ENCODE results near the gene ZBTB39.
A peak's percentile ranks its signal among the peaks of the same experiment; 100 is the strongest.
"Not testable (repeated sequence)": the region's sequence is repeated elsewhere in the genome, so short reads cannot be mapped to it uniquely, and the experiment has no call there.

The ZBTB39 gene

GRCh38 chr12:57005980-57006808 is at the start of gene ZBTB39:
TSS of gene ZBTB39 (minus strand) at chr12:57006546. CDS start at chr12:57004917, 1,629 bp downstream.
- H3K9ac ChIP-seq (ENCODE audit: low read length in 2 of 2): peak within 1 kb of the TSS; percentile 76 to 83
- peaks cover 42% of the 10 kb centered on the region for H3K4me1 ChIP-seq (ENCODE audit: control insufficient read depth, insufficient read depth, low read length)
- H3K27me3 ChIP-seq (ENCODE audit: control insufficient read depth in 1 of 2, insufficient read depth in 2 of 2, low read length in 2 of 2): no peaks in the 10 kb centered on the region
- peak within 1 kb of the TSS; percentile 58 for H3K27ac ChIP-seq (ENCODE audit: low read length)
- peak within 1 kb of the TSS; percentile 71 to 83 for H3K4me3 ChIP-seq (ENCODE audit: low read length in 2 of 2)
- H3K36me3 ChIP-seq (ENCODE audit: control insufficient read depth in 2 of 2, insufficient read depth in 2 of 2, low read length in 2 of 2): peaks cover 28 to 29% of the 10 kb centered on the region in 2 donors
- H3K9me3 ChIP-seq (ENCODE audit: control insufficient read depth in 2 of 2, low read length in 2 of 2): no peaks in the 10 kb centered on the region

- peak overlapping the region; percentile 89 for H3K27ac ChIP-seq (ENCODE audit: low read length)
- H3K36me3 ChIP-seq (ENCODE audit: control insufficient read depth in 2 of 2, insufficient read depth in 2 of 2, low read length in 2 of 2): peaks cover 7 to 8% of the 10 kb centered on the region in 2 donors
- no peaks in the 10 kb centered on the region for H3K9me3 ChIP-seq (ENCODE audit: control insufficient read depth in 2 of 2, low read length in 2 of 2)
- no peaks in the 10 kb centered on the region for H3K27me3 ChIP-seq (ENCODE audit: control insufficient read depth in 1 of 2, insufficient read depth in 2 of 2, low read length in 2 of 2)
- no peak overlapping the region for H3K9ac ChIP-seq (ENCODE audit: low read length in 2 of 2)
- no peak overlapping the region for H3K4me3 ChIP-seq (ENCODE audit: low read length in 2 of 2)
- H3K4me1 ChIP-seq (ENCODE audit: control insufficient read depth, insufficient read depth, low read length): peaks cover 21% of the 10 kb centered on the region
These were observed 49.5 kb upstream of the ZBTB39 start for GRCh38 chr12:57055824-57056223.

GRCh38 chr12:57053901-57054300 is 47.6 kb upstream of the ZBTB39 start:
- peaks cover 24% of the 10 kb centered on the region for H3K4me1 ChIP-seq (ENCODE audit: control insufficient read depth, insufficient read depth, low read length)
- not testable (repeated sequence) for H3K36me3 ChIP-seq (ENCODE audit: control insufficient read depth in 2 of 2, insufficient read depth in 2 of 2, low read length in 2 of 2); H3K27ac ChIP-seq (ENCODE audit: low read length); H3K9ac ChIP-seq (ENCODE audit: low read length in 2 of 2); H3K27me3 ChIP-seq (ENCODE audit: control insufficient read depth in 1 of 2, insufficient read depth in 2 of 2, low read length in 2 of 2); H3K4me3 ChIP-seq (ENCODE audit: low read length in 2 of 2); H3K9me3 ChIP-seq (ENCODE audit: control insufficient read depth in 2 of 2, low read length in 2 of 2)

GRCh38 chr12:57053146-57053545 is 46.8 kb upstream of the ZBTB39 start:
- not testable (repeated sequence) for H3K9me3 ChIP-seq (ENCODE audit: control insufficient read depth in 2 of 2, low read length in 2 of 2)

DNA sequence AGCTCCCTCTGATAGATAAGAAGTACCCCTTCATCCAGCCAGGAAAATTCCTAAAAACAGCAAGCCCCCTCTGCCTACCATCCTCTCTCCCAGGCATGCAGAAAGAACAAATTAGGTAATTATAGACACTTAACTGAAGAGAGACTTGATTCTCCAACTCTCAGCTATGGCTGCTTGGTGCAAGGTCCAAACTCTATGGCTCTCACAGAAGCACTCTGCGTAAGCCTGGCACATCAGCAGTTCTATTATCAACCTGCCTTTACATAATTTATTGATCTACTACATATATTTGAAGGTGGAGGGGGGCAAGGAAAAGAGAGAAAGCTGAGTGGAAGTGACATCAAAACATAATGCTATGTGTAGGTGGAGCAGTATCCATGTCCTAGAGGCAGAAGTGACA is 44.7 kb upstream of the ZBTB39 start:
- no peak overlapping the region for H3K9ac ChIP-seq (ENCODE audit: low read length in 2 of 2)
- H3K4me3 ChIP-seq (ENCODE audit: low read length in 2 of 2): no peak overlapping the region
- no peaks in the 10 kb centered on the region for H3K9me3 ChIP-seq (ENCODE audit: control insufficient read depth in 2 of 2, low read length in 2 of 2)
- H3K36me3 ChIP-seq (ENCODE audit: control insufficient read depth in 2 of 2, insufficient read depth in 2 of 2, low read length in 2 of 2): no peaks in the 10 kb centered on the region
- H3K27me3 ChIP-seq (ENCODE audit: control insufficient read depth in 1 of 2, insufficient read depth in 2 of 2, low read length in 2 of 2): no peaks in the 10 kb centered on the region
- H3K27ac ChIP-seq (ENCODE audit: low read length): no peak overlapping the region
- H3K4me1 ChIP-seq (ENCODE audit: control insufficient read depth, insufficient read depth, low read length): peaks cover 11% of the 10 kb centered on the region

More at GRCh38 chr12:57053146-57053545, 46.8 kb upstream of the ZBTB39 start:
- H3K27me3 ChIP-seq (ENCODE audit: control insufficient read depth in 1 of 2, insufficient read depth in 2 of 2, low read length in 2 of 2); H3K9ac ChIP-seq (ENCODE audit: low read length in 2 of 2); H3K36me3 ChIP-seq (ENCODE audit: control insufficient read depth in 2 of 2, insufficient read depth in 2 of 2, low read length in 2 of 2); H3K27ac ChIP-seq (ENCODE audit: low read length); H3K4me3 ChIP-seq (ENCODE audit: low read length in 2 of 2): not testable (repeated sequence)
- H3K4me1 ChIP-seq (ENCODE audit: control insufficient read depth, insufficient read depth, low read length): peaks cover 24% of the 10 kb centered on the region

DNA sequence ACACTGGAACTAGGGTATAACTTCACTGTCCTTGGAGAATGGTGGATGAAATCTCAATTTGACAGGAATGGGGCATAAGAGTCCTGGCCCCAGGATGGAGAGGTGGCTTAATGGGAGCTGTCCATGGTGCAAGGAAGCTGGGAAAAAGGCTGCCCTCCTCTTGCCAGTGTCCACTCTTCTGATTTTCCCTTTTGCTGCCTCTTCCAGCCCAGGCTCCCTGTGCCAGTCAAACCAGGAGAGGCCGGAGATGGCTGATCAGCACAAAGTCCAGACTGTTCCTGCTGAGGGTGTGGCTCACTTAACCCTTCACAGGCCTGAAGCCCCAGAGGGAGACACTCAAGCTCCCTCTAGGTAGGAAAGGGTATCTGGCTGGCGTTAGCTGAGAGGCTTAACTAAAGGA is 43.5 kb upstream of the ZBTB39 start, which contains the start of gene MYO1A:
MYO1A (minus strand) TSS at position 240 of the 400 bp plus-strand sequence. CDS start 1,806 bp downstream, outside the sequence.
- Histone ChIP-seq H3K9ac (ENCODE audit: low read length in 2 of 2) (no peak within 1 kb of the TSS), H3K27me3 (ENCODE audit: control insufficient read depth in 1 of 2, insufficient read depth in 2 of 2, low read length in 2 of 2) (no peaks in the 10 kb centered on the region), H3K36me3 (ENCODE audit: control insufficient read depth in 2 of 2, insufficient read depth in 2 of 2, low read length in 2 of 2) (no peaks in the 10 kb centered on the region), H3K9me3 (ENCODE audit: control insufficient read depth in 2 of 2, low read length in 2 of 2) (no peaks in the 10 kb centered on the region), H3K4me1 (ENCODE audit: control insufficient read depth, insufficient read depth, low read length) (peaks cover 9% of the 10 kb centered on the region), H3K4me3 (ENCODE audit: low read length in 2 of 2) (peak within 1 kb of the TSS in 1 of 2 donors; percentile 3), H3K27ac (ENCODE audit: low read length) (no peak within 1 kb of the TSS)

DNA sequence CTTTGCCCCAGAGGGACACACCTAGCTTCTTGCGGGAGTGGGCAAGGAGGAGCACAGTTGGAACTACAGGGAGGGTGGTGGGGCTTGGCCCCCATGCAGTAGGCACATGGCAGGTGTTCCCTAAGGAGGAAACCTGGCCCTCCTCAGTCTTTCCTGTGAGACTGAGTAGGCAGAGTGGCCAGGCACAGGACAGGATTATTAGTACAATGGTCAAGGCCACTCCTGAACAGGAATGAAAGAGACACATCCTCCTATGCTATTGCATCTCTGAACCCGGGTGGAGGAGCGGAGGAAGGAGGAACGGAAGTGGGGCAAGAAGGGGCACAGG is 42.7 kb upstream of the ZBTB39 start:
- Histone ChIP-seq H3K9me3 (ENCODE audit: control insufficient read depth in 2 of 2, low read length in 2 of 2) (no peaks in the 10 kb centered on the region), H3K9ac (ENCODE audit: low read length in 2 of 2) (no peak overlapping the region), H3K4me1 (ENCODE audit: control insufficient read depth, insufficient read depth, low read length) (peaks cover 9% of the 10 kb centered on the region), H3K27me3 (ENCODE audit: control insufficient read depth in 1 of 2, insufficient read depth in 2 of 2, low read length in 2 of 2) (no peaks in the 10 kb centered on the region), H3K36me3 (ENCODE audit: control insufficient read depth in 2 of 2, insufficient read depth in 2 of 2, low read length in 2 of 2) (no peaks in the 10 kb centered on the region), H3K27ac (ENCODE audit: low read length) (no peak overlapping the region), H3K4me3 (ENCODE audit: low read length in 2 of 2) (peak overlapping the region in 1 of 2 donors; percentile 3)

- no peak overlapping the region for H3K9ac ChIP-seq (ENCODE audit: low read length in 2 of 2)
- H3K27ac ChIP-seq (ENCODE audit: low read length): no peak overlapping the region
- H3K4me1 ChIP-seq (ENCODE audit: control insufficient read depth, insufficient read depth, low read length): peaks cover 9% of the 10 kb centered on the region
- H3K9me3 ChIP-seq (ENCODE audit: control insufficient read depth in 2 of 2, low read length in 2 of 2): no peaks in the 10 kb centered on the region
- no peaks in the 10 kb centered on the region for H3K36me3 ChIP-seq (ENCODE audit: control insufficient read depth in 2 of 2, insufficient read depth in 2 of 2, low read length in 2 of 2)
- H3K27me3 ChIP-seq (ENCODE audit: control insufficient read depth in 1 of 2, insufficient read depth in 2 of 2, low read length in 2 of 2): no peaks in the 10 kb centered on the region
- H3K4me3 ChIP-seq (ENCODE audit: low read length in 2 of 2): no peak overlapping the region
These were observed 42.2 kb upstream of the ZBTB39 start for GRCh38 chr12:57048423-57049118.

GRCh38 chr12:57047981-57048380 is 41.6 kb upstream of the ZBTB39 start:
- Histone ChIP-seq H3K4me3 (ENCODE audit: low read length in 2 of 2) (no peak overlapping the region), H3K36me3 (ENCODE audit: control insufficient read depth in 2 of 2, insufficient read depth in 2 of 2, low read length in 2 of 2) (no peaks in the 10 kb centered on the region), H3K9ac (ENCODE audit: low read length in 2 of 2) (no peak overlapping the region), H3K4me1 (ENCODE audit: control insufficient read depth, insufficient read depth, low read length) (peaks cover 9% of the 10 kb centered on the region), H3K27ac (ENCODE audit: low read length) (no peak overlapping the region), H3K9me3 (ENCODE audit: control insufficient read depth in 2 of 2, low read length in 2 of 2) (no peaks in the 10 kb centered on the region), H3K27me3 (ENCODE audit: control insufficient read depth in 1 of 2, insufficient read depth in 2 of 2, low read length in 2 of 2) (no peaks in the 10 kb centered on the region)

DNA sequence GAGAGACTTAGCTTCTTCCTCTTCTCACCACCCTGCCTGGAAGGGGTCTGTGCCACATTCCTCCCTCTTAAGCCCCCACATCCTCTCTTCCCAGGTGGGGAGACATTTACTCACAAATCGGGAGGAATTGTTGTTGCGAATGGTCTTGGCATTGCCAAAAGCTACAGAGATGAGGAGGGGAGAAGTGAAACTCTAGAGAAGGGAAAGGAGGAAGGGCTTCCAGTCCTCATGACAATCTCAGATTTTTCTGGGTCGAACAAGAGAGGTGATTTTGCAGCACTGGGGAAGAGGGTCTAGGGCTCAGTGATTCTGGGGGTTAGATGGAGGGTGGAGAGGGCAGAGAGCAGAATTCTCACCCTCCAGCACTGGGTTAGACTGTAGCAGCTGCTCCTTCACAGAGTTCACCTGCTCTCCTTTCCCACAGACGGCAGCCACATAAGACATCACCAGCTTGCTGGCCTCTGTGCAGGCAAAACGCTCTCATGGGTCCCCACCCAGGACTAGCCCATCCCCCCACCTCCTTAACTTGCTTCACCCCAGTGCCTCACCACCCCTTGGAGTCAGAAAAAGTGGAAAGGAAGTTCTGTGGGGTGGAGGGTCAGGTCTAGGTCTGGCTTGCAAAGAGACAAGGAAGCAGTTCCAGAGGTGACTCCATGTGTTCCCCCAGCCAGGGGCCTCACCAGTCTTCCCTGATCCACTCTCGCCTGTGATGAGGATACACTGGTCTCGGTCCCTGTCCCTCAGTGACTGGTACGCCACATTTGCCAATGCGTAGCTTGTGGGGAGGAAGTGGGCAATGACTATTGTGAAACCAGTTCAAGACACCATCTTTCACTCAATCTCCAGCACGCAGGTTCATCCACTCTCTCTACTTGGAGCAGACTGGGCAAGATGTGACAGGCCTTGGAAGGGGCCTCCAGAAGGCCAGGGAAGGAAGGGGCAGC is 40.9 kb upstream of the ZBTB39 start:
- no peaks in the 10 kb centered on the region for H3K27me3 ChIP-seq (ENCODE audit: control insufficient read depth in 1 of 2, insufficient read depth in 2 of 2, low read length in 2 of 2)
- no peak overlapping the region for H3K27ac ChIP-seq (ENCODE audit: low read length)
- H3K9me3 ChIP-seq (ENCODE audit: control insufficient read depth in 2 of 2, low read length in 2 of 2): no peaks in the 10 kb centered on the region
- H3K4me1 ChIP-seq (ENCODE audit: control insufficient read depth, insufficient read depth, low read length): peaks cover 9% of the 10 kb centered on the region
- no peak overlapping the region for H3K4me3 ChIP-seq (ENCODE audit: low read length in 2 of 2)
- no peak overlapping the region for H3K9ac ChIP-seq (ENCODE audit: low read length in 2 of 2)
- H3K36me3 ChIP-seq (ENCODE audit: control insufficient read depth in 2 of 2, insufficient read depth in 2 of 2, low read length in 2 of 2): no peaks in the 10 kb centered on the region

Data from stomach smooth muscle (tissue), 2 donors.